PC-9 (cell line): ENCODE data around the gene CDKN2B. TPM values are rescaled to one million over a fixed set of nuclear protein-coding genes. Genes with fewer than 3 reads are reported as not detected.

Experiments used
- BruUV-seq: library from RNA; stranded (reverse); fragments of 400-500 nt; replicated peaks from 2 replicates; lab custom pipeline; 2021; lab: Mats Ljungman, UMichigan
- CTCF ChIA-PET: fragments of 300-600 bp; sonication (Branson Sonifier 250); formaldehyde crosslinking; loops from one replicate; lab custom pipeline; 2022; ENCODE audit warnings: antibody characterized with exemption; lab: Charles Lee
- POLR2A ChIA-PET: fragments of 300-600 bp; sonication (Branson Sonifier 250); formaldehyde crosslinking; loops from one replicate; lab custom pipeline; 2022; ENCODE audit warnings: antibody characterized with exemption; ENCODE audit not compliant: unreplicated experiment; lab: Charles Lee
- DNase-seq, 2 experiments: peaks; one replicate each; pipeline versions ENCODE4 v3.0.0 to v3.0.0-alpha.2; 2015 to 2022; ENCODE audit warnings: mixed read lengths in 1 of 2
- H2AFZ ChIP-seq: fragments of 200-600 bp; sonication (generic); 2 replicates; pipeline ENCODE4 v1.8.1; 2017; ENCODE audit warnings: antibody characterized with exemption
- H3F3A ChIP-seq: fragments of 200-600 bp; sonication (generic); 2 replicates; pipeline ENCODE4 v1.8.1; 2017; ENCODE audit warnings: antibody characterized with exemption, mild to moderate bottlenecking, low read depth; ENCODE audit not compliant: insufficient read depth
- H3K27ac ChIP-seq: fragments of 200-600 bp; sonication (generic); 2 replicates; pipeline ENCODE4 v1.6.1; 2016; ENCODE audit warnings: mixed run types
- H3K27me3 ChIP-seq: fragments of 200-600 bp; sonication (generic); 2 replicates; pipeline ENCODE4 v1.6.1; 2016; ENCODE audit warnings: low read depth, mixed run types; ENCODE audit not compliant: insufficient read depth
- H3K36me3 ChIP-seq: fragments of 200-600 bp; sonication (generic); 2 replicates; pipeline ENCODE4 v1.6.1; 2016; ENCODE audit warnings: low read depth, mixed run types
- H3K4me1 ChIP-seq: fragments of 200-600 bp; sonication (generic); replicated peaks from 2 replicates; pipeline ENCODE4 v1.6.1; 2016; ENCODE audit warnings: mixed run types; ENCODE audit not compliant: insufficient read depth
- H3K4me2 ChIP-seq: fragments of 200-600 bp; sonication (generic); 2 replicates; pipeline ENCODE4 v1.6.1; 2017; ENCODE audit warnings: mixed run types
- H3K4me3 ChIP-seq: fragments of 200-600 bp; sonication (generic); 2 replicates; pipeline ENCODE4 v1.6.1; 2016; ENCODE audit warnings: mixed run types
- H3K79me2 ChIP-seq: fragments of 200-600 bp; sonication (generic); 2 replicates; pipeline ENCODE4 v1.6.1; 2017; ENCODE audit warnings: low read depth, mixed run types
- H3K9me2 ChIP-seq: fragments of 200-600 bp; sonication (generic); 2 replicates; pipeline ENCODE4 v1.8.1; 2017; ENCODE audit warnings: mild to moderate bottlenecking; ENCODE audit not compliant: insufficient read depth
- H3K9me3 ChIP-seq: fragments of 200-600 bp; sonication (generic); 2 replicates; pipeline ENCODE4 v1.8.1; 2016; ENCODE audit warnings: low read depth; ENCODE audit not compliant: insufficient read depth
- H4K20me1 ChIP-seq: fragments of 200-600 bp; sonication (generic); 2 replicates; pipeline ENCODE4 v1.8.1; 2017; ENCODE audit not compliant: insufficient read depth
- CTCF ChIP-seq: fragments of 200-600 bp; sonication (generic); conservative IDR thresholded peaks from 2 replicates; pipeline ENCODE4 v1.6.1; 2017; ENCODE audit warnings: mixed run types, antibody characterized with exemption, mild to moderate bottlenecking, moderate library complexity
- EZH2 ChIP-seq: fragments of 200-600 bp; sonication (generic); IDR thresholded peaks from 2 replicates; pipeline ENCODE4 v1.8.0; 2017; ENCODE audit warnings: antibody characterized with exemption, low read depth
- intact Hi-C: fragments of 100-400 bp; cut with micrococcal nuclease; formaldehyde crosslinking; loops from one replicate; pipeline ENCODE4 v1.10.0; 2022; ENCODE audit not compliant: unreplicated experiment
- total RNA-seq: library from RNA; stranded (reverse); gene quantifications from 2 replicates; pipeline ENCODE4 v1.2.3, GENCODE V29; 2021

Gene CDKN2B
- total RNA-seq, 1 experiment from 2014 or later = 33.8 TPM

GRCh38 chr9:21995666-21996398, 13.3 kb downstream of the CDKN2B start:
- TSS peak; percentile 32 for BruUV-seq
- POLR2A ChIA-PET = no interaction called here
- Histone ChIP-seq H3K79me2 (peaks cover 83% of the 10 kb centered on the region), H3K4me3 (peak overlapping the region; percentile 98), H3K36me3 (peaks cover 7% of the 10 kb centered on the region; the same call in 1 of the 2 replicates), H3K27ac (peak overlapping the region; percentile 69), H3K9me3 (no peaks in the 10 kb centered on the region), H4K20me1 (no peaks in the 10 kb centered on the region), H3K27me3 (no peaks in the 10 kb centered on the region), H3K9me2 (no peaks in the 10 kb centered on the region), H3F3A (peaks cover 18% of the 10 kb centered on the region), H2AFZ (peak overlapping the region; percentile 83), H3K4me2 (peak overlapping the region; percentile 87), H3K4me1 (peaks cover 22% of the 10 kb centered on the region; the same call in 1 of the 2 replicates)
- 0 out of 2 replicates have a peak, but pooled peaks have one; percentile 25 for TF ChIP-seq CTCF
- TF ChIP-seq EZH2 = no peak
- CTCF ChIA-PET = interaction anchor here (0.6 kb wide), 1 partner anchor 308 kb away, joined by 3 read pairs; no protein-coding TSS in a partner anchor
- intact Hi-C loops = loop anchor here (5.0 kb wide), 1 partner anchor 41 kb away; no protein-coding TSS in a partner anchor
- peak in 1 of 2 experiments; percentile 42 for DNase-seq

DNA sequence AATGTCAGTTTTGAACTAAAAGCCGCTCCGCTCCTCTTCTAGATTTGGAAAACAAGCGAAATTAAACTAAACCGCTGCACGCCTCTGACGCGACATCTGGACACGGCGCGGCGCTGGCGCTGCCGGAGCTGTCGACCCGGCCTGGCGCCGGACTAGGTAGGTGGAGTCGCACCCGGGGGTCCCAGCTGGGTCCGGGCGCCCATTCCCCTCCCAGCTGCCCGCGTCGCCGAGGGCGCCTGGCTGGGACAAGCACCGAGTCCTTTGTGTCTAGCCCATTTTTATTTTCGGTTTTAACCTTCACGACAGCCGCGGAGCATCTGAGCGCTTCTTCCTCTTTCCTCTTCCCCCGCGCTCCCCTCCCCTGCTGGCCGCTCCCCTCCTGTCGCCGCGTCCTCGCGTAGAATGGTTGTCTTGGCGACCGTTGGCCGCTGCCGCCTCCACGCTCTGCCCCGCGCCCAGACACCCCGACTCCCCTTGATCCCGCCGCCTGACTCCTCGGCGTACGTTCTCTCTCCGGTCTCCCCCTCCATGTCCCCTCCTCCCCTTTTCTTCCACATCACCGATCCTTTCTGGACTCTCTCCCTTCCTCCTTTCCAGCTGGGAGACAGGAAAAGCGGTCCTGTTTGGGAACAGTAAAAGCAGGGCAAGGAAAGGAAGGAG, 14.0 kb downstream of the CDKN2B start:
- H3K36me3 ChIP-seq = peaks cover 7% of the 10 kb centered on the region; the same call in 1 of the 2 replicates
- no peaks in the 10 kb centered on the region for H3K9me2 ChIP-seq
- peak overlapping the region; percentile 83 for H2AFZ ChIP-seq
- intact Hi-C loops = loop anchor here (5.0 kb wide), 1 partner anchor 42 kb away; no protein-coding TSS in a partner anchor
- H3K27ac ChIP-seq = peak overlapping the region; percentile 69
- no peaks in the 10 kb centered on the region for H3K9me3 ChIP-seq
- ChIA-PET POLR2A (interaction anchor here (0.5 to 0.6 kb wide), 2 partner anchors 119 to 217 kb away, joined by 4 to 8 read pairs; no protein-coding TSS in a partner anchor), CTCF (interaction anchor here (0.6 to 1.1 kb wide), 4 partner anchors 12 to 243 kb away, joined by 3 to 8 read pairs (median 4); partner anchors contain the start of gene CDKN2B)
- H3K4me1 ChIP-seq = peaks cover 26% of the 10 kb centered on the region; the same call in 1 of the 2 replicates
- H3K4me3 ChIP-seq = peak overlapping the region; percentile 98
- DNase-seq = peak; percentile 50 to 76
- H3F3A ChIP-seq = peaks cover 18% of the 10 kb centered on the region
- H4K20me1 ChIP-seq = no peaks in the 10 kb centered on the region
- H3K4me2 ChIP-seq = peak overlapping the region; percentile 87
- BruUV-seq = no TSS peak
- no peaks in the 10 kb centered on the region for H3K27me3 ChIP-seq
- peaks cover 87% of the 10 kb centered on the region for H3K79me2 ChIP-seq
- TF ChIP-seq EZH2 (no peak), CTCF (no peak; the same call in 1 of the 2 replicates)

GRCh38 chr9:21994556-21995005, 14.5 kb downstream of the CDKN2B start, which contains the start of gene CDKN2B-AS1:
Gene CDKN2B-AS1 (plus strand): TSS chr9:21994791.
- ChIA-PET CTCF (interaction anchor here (0.6 to 1.1 kb wide), 6 partner anchors 13 to 442 kb away, joined by 3 to 8 read pairs (median 4); partner anchors contain the start of gene CDKN2B), POLR2A (interaction anchor here (0.5 to 0.6 kb wide), 4 partner anchors 14 to 217 kb away, joined by 4 to 45 read pairs (median 6); no protein-coding TSS in a partner anchor)
- H2AFZ ChIP-seq = peak within 1 kb of the TSS; percentile 85
- H3K27me3 ChIP-seq = no peaks in the 10 kb centered on the region
- TF ChIP-seq EZH2 = no peak
- TF ChIP-seq CTCF = no peak; the same call in 1 of the 2 replicates
- peaks cover 26% of the 10 kb centered on the region; the same call in 1 of the 2 replicates for H3K4me1 ChIP-seq
- intact Hi-C loops = loop anchor here (1.0 to 5.0 kb wide), 2 partner anchors 43 to 180 kb away; no protein-coding TSS in a partner anchor
- peak within 1 kb of the TSS; percentile 98 for H3K4me3 ChIP-seq
- peaks cover 18% of the 10 kb centered on the region for H3F3A ChIP-seq
- BruUV-seq = no TSS peak
- peaks cover 7% of the 10 kb centered on the region; the same call in 1 of the 2 replicates for H3K36me3 ChIP-seq
- H4K20me1 ChIP-seq = no peaks in the 10 kb centered on the region
- H3K79me2 ChIP-seq = peaks cover 87% of the 10 kb centered on the region
- no peaks in the 10 kb centered on the region for H3K9me3 ChIP-seq
- DNase-seq = peak; percentile 66 to 75
- peak within 1 kb of the TSS; percentile 94 for H3K4me2 ChIP-seq
- H3K27ac ChIP-seq = peak within 1 kb of the TSS; percentile 78
- no peaks in the 10 kb centered on the region for H3K9me2 ChIP-seq
